ENCODE results near the gene HBS1L. TPM values are rescaled to one million over a fixed set of nuclear protein-coding genes. Genes with fewer than 3 reads are reported as not detected.

Gene HBS1L
- polyA plus RNA-seq, 1 donor: 39.5 TPM

DNA sequence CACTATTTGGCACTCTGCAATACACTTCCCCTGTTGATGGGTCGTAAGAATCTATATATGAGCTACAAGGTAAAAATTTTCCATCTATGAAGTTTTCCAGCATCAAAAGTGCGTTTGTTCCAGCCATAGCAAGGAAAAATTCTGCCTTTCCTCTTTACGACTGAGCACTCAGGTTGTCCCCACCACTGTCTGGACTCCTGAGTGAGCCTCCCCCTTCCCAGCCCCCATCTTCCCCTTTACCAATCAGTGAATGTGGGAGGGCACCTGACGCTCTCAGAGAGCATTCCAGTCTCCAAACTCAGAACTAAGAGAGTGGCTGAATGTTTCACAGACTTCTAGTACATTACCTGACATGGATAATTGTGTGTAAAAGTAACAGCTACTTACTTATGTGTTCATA lies 104.7 kb downstream of the HBS1L start, which contains the start of gene ALDH8A1:
TSS of gene ALDH8A1 (minus strand) at position 175 of the 400 bp plus-strand sequence. CDS start at position 127, 48 bp downstream.
- no peak for DNase-seq (ENCODE audit: low read depth)

DNA sequence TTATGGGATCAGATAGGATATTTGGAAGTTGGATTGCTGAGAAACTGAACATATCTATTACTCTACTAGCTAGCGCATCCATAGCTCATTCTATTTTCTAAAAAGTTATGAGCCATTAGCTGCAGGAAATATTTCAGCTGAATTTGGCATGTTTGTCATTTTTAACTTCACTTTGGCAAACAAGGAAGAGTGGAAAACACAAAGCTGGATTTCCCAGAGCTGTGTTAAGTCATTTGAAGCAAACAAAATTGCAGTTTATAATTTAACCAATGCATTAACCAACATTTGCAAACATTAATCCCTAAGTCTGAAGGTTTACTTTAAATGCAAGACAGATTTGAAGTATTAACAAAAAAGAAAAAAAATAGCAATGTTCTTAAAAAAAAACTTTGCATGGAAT lies 105.9 kb downstream of the HBS1L start:
- DNase-seq (ENCODE audit: low read depth): no peak

DNA sequence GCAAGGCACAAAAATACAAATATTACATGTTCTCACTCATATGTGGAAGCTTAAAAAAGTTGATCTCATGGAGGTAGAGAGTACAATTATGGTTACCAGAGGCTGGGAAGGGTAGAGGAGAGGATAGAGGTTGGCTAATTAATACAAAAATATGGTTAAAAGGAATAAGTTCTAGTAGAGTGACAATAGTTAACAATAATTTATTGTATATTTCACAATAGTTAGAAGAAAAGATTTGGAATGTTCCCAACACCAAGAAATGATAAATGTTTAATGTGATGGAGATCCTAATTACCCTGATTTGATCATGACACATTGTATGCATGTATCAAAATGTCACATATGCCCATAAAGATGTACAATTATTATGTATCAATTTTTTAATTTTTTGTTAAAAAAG lies 106.5 kb downstream of the HBS1L start:
- no peak for DNase-seq (ENCODE audit: low read depth)

DNA sequence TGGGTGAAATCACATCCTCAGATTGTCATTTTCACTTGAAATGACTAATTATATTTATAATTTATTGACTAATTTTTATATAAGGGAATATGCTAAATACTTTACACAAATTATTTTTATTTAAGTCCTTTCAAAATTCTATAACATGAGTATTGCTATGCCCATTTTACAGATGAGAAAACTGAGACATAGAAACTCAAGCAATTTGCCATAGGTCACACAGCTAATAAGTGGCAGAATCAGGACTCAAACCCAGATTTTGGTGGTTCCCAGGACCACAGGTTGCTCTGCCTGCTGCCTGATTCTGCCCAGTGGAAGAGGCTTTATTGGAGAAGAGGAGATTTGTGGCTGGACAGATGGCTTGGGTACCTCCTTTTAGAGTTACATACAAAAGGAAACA lies 109.6 kb downstream of the HBS1L start:
- DNase-seq (ENCODE audit: low read depth): no peak

DNA sequence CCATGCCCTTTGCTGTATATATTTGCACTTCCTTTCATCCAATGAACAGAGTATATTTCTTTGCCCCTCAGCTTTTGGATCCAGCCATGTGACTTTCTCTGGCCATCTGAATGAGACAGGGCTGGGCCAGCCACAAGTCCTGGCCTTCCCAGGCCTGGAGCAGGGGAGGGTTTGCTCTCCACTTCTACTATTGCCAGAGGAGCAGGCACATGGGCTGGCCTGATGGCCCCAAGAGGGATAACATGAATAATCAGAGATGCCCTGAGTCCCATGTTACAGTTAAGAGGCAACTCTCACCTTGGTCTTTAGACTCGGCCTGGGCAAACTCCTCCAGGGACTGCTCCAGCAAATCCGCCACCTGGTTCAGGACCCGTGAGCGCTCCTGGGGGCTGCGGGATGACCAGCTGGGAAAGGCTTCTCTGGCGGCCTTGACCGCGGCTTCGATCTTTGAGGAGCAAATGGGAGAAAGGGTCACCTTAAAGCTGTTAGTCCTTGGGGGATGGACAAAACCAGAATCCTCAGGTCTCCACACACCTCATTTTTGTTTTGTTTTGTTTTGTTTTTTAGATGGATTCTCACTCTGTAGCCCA lies 111.0 kb downstream of the HBS1L start:
- no peak for DNase-seq (ENCODE audit: low read depth)

DNA sequence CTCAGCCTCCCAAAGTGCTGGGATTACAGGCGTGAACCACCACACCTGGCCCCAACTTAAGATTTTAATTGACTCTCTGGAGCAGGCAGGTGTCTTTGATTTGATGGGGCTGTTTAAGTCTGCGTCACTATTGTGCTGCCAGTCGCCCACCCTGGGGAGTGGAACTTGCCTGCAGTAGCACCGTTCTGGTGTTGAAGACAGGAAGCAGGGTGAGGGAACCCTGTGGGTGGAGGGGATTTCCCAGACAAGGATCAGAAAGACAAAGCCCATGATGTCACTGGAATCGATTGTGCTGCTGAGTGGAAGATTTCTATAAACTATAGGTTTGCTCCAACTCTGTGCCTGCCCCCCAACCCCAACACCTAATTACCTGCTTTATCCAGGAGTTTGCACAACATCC lies 115.7 kb downstream of the HBS1L start:
- no peak for DNase-seq (ENCODE audit: low read depth)

DNA sequence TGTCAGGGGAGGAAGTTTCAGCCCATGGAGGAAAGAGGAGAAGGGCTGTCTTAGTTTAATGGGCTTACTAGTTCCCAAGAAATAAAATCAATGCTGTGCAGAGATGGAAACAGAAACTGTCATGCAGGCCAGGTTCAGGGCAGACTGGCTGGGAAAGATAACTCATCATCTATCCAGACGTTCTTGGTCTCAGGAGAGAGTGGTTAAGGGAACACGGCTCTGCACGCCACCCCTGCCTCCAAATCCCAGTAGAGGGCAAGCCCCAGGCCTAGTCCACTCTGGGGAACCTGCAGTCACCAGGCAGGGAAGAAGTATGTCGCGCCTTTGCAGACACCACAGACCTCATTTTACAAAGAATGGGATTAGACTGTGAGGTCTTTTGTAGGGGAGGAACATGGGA lies 117.2 kb downstream of the HBS1L start:
- DNase-seq (ENCODE audit: low read depth): no peak

DNA sequence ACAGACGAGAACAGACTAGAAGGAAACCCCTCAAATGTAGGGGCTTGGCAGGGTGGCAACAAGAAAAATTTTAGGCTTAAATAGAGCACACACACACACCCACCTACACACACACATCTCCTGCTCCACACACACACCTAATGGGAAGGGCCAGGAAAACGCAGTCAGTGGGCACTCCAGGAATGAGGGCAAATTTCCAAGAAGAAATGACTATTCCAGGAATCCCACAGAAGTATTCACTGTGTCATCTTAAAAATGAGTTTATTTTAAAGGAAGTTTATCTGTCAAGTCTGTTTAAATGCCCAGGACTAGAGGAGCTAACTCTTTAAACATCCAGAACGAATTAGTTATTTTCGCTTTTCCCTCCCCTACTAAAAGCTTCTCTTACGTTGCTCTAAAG lies 117.7 kb downstream of the HBS1L start:
- DNase-seq (ENCODE audit: low read depth): no peak

DNA sequence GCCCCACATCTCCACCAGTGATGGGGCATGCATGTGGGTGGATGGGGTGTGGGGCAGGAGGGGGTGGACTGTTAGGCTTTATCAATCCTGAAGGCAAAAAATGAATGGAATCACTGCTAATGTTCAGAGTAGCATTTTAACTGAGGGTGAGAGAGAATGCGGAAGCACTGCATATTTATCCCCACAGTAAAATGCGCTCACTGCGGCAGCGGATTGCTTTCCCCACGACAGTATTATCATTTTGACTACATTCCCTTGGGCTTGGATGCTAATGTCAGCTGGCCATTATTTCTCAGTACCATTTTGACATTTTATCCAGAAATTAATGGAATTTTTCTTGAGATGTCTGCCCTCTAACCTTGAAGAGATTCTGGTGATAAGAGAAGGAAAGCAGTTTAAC lies 118.1 kb downstream of the HBS1L start:
- DNase-seq (ENCODE audit: low read depth): no peak

DNA sequence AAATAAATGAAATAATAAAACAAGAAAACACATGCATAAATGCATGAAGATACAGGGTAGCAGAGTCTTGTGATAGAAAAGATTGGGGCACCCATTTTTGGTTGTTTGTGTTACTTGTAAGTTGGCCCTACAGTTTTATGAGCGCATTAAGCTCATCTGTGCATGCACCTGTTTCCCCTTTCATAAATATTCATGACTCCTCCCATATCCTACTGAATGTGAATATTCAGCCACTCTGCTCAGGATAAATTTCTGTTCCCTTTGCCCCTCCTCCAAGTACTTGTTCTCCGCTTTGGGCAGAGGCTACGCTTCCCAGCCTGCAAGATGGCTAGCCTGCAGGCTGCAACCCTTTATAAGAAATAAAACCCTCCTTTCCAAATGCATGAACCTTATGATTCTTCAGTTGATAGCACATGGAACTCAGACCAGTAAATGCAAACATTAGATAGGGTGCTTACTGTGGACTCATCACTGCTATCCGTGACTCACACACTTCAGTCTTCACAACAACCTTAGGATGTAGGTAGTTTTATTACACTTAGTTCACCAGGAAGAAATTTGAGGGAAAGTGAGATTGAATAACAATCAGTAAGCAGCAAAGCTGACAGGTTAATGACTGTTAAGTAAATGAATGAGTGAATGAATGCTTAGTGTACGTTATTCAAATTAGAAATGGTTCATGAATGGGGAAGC lies 119.7 kb downstream of the HBS1L start:
- no peak for DNase-seq (ENCODE audit: low read depth)

DNA sequence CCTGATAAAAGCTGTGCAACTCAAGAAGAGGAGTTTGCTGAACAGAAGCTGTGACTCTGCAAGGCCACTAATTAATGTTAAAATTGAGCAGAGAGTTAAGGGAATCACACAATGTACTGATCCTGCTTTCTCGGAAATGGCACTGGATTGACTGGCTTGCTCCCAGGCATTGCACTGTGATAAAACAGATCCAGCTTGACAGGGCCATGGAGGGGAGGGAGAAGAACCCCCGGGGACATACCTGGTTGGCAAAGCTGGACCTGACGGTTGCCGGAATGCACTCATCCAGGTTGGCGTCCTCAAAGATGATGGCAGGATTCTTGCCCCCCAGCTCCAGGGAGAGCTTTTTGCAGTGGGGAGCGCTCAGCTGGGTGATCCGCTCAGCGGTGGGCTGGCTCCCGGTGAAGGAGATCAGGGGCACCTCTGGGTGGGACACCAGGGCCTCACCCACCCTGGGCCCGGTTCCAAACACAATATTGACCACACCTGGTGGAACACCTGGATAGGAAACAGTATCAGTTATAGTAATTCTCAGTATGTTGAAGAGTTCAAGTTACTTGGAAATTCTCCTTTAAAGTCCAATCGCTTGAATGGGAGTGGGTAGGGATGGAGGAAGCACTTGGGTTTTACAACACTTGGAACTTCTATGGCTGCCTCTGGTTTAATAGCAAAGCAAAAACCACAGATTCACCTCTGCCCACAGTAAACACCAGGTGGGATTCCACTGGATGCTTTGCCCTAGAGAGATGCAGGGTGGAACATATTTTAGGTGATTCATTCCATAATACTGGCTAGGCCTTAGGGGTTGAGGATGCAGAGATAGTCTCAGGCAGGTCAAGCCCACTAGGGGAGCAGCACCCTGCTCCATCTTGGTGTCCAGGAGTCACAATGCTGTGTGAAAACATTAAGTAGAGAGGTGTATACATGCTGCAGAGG lies 121.8 kb downstream of the HBS1L start:
- no peak for DNase-seq (ENCODE audit: low read depth)

DNA sequence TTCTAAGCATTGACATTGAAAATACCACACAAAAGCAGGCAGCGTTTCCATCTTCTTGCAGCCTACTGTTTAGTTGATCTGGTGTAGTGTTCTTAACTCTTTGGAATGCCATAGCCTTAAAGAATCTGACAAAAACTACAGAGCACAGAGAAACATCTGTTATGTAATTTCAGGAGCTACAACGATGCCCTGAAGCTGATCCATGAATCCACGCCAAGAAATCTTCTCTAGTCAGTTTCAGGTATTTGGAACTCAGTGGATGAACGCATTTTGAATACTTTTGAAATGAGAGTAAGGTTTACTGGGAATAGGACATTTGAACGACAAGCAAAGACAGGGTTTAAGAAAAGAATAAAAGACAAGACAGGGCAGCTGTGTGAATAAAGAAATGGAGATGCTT lies 122.5 kb downstream of the HBS1L start:
- DNase-seq (ENCODE audit: low read depth): no peak

DNA sequence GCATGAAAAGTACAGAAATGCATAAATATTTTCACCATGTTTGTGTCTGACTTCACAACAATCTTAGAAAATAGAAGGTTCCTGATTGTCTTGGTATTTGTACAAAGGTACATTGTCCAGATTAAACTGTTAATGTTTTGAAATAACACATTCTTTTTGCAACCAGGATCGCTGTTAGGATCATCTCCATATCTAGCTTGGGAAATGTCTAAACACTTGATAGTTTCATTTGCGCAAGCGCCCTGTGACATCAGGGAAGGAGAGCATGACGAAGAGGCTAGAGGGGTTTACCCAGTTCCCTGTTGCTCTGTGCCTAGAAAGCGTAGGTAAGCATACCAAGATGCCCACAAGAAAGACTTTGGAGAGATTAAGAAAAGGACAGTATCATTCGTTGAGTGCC lies 124.2 kb downstream of the HBS1L start:
- no peak for DNase-seq (ENCODE audit: low read depth)

DNA sequence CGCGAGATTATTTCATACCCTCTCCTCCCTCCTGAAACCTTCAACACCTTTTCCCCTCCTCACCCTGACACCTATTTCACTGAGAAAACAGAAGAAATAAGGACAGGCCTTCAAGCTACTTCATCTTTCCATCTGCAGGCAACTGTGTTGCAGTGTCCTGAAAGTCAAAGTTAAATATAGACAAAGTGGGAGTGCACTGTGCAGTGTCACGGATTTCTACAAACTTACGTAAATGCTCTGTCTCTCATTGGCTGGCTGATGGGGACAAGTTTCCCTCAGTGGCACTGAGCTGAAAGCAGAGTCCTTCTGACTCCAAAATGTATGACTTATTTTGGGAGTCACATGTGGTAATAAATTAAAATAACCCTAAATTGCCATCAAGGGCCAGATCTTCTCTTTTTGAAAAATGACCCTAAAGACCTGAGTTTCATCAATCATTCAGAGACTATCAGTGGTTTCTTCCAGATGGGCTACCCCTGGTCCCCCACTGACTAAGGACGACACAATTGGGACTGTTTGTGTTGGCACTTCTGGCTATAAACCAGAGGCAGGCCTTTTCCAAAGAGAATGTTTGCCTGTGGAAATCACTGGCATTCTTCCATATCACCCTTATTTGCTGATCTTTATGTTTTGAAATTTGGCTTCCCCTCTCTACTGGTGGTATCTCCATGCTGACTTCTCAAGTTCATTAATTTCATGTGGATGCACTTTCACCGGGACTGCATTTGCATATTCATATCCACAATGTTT lies 126.3 kb downstream of the HBS1L start:
- DNase-seq (ENCODE audit: low read depth): no peak

DNA sequence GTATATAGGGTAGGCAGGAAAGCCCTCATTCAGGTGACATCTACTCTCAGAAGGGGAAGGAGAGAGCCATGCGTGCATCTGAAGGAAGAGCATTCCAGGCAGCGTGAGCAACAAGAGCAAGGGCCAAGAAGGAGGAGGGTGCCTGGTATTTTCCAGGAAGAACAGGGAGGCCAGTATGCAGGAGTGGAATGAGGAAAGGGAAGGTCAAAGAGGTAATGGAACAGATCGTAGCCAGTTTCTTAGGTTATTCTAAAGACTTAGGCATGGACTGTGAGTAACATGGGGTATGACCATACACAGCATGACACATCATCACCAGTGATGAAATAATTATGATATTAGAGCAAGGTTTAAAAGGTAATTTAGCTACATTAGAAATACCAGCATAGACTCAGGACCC lies 128.8 kb downstream of the HBS1L start:
- no peak for DNase-seq (ENCODE audit: low read depth)

DNA sequence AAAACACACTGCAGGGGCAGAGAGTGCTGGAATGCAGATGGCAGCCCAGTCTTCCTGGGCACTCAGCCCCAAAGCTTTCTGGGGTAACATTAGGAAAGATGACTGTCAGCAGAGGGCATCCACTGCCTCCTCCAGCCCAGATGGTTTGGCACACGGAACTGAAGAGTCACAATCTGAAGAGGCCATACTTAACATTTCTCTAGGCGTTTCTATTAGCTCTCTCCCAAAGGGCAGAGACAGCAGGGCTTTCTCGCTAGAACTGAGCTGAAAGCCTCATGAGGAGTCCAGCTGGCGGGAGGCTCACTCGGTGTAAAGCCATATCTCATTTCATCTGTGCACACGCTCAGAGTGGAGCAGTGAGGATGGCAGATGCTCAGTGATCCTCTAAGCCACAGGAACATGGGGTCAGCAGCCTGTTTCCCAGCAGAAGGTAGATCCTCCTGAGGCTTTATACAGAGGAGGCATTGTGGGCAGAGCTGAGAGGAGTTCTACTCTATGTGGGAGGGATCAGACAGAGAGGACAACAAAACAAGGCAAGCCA lies 132.8 kb downstream of the HBS1L start:
- DNase-seq (ENCODE audit: low read depth): no peak

DNA sequence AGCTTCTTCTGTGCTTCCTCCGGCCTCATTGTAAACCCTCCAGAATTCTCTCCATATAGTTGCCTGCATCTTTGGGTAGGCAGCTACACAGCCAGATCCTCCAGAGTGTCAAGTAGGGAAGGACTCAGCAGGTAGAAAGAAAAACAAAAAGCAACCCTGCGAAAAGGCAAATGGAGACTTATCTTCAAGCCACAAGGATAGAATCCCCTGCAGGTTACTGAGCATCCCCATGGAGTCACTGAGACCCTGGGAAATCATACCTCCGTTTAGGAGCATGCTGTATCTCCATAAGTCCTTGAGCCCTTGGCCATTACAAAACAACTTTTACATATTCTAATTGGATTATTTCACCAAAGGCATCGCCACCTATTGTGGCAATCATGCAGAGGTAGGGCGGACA lies 133.3 kb downstream of the HBS1L start:
- DNase-seq (ENCODE audit: low read depth): no peak

DNA sequence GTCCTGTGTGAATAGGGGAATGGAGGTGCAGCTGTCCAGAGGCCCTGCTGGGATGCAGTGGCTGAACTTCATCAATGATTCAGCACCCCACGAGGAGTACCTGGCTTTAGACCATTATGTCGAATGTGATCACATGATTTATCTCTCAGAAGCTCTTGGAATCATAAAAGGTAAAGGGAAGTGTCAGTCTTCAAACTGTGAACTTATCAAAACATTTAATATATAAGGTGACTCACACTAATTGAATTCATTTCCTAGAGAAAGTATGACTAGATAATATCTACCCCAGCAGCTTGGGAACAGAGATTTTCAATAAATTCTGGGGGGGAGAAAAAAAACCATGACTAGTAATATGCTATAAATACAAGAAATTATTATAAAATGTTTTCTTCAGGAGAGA lies 134.2 kb downstream of the HBS1L start:
- no peak for DNase-seq (ENCODE audit: low read depth)

DNA sequence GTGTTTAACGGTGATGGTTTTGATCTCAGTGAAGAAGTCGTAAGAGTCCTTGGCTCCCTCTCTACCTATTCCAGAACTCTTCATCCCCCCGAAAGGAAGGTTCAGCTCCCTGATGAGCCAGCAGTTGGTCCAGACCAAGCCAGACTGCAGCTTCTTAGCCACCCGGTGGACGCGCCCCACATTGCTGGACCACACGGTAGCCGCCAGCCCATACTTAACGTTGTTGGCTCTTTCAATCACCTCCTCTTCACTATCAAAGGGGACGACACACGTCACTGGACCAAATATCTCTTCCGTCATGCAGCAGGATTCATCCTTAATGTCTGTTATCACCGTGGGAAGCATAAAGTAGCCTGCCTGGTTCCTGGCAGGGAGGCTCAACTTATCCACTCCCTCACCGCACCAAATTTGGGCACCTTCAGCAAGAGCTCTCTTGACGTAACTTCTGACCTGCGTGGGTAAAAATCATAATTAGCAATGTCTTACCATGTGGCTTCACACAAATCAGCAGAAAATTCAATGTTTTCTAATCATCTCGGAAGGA lies 136.1 kb downstream of the HBS1L start:
- no peak for DNase-seq (ENCODE audit: low read depth)

DNA sequence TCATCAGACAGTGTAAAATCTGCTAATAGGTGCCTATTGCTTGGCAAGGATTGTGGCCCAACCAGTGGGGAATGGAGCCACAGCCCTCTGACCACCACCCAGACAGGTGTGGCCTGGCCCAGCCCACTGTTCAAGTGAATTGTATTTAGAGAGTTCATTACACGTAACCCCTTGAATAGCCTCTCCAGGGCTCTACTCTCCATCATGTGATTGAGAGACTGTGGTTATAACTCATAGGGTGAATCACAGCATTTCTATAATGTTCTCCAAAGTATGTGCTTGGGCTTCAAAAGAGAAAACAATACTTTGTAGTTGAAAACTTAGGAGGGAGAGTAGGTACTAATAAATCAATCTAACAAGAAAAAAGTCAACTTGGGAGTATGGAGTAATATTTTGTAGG lies 143.1 kb downstream of the HBS1L start:
- no peak for DNase-seq (ENCODE audit: low read depth)

DNA sequence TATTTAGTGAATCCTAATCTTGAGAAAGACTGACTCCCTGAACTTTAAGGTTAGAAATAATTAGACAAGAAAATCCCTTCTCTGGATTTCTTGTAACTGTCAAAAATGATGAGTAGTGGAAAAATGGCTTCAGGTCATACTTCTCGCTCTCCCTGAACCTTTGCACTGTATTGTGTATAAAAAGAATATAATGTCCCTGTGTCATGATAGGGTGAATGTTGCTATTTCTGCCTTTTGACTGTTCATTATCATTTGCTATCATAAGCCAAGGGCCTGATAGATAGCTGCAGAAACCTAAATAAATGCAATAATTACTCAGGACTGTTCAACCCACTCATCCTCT lies 144.1 kb downstream of the HBS1L start:
- no peak for DNase-seq (ENCODE audit: low read depth)
